BJ (cell line): ENCODE data around the gene MARCHF3. TPM values are rescaled to one million over a fixed set of nuclear protein-coding genes. Genes with fewer than 3 reads are reported as not detected.
A peak's percentile ranks its signal among the peaks of the same experiment; 100 is the strongest.
"Not testable (repeated sequence)": the region's sequence is repeated elsewhere in the genome, so short reads cannot be mapped to it uniquely, and the experiment has no call there.

ENCODE experiments used
- CTCF ChIA-PET: fragments of 350-600 bp; formaldehyde crosslinking; extraction: SDS; loops from one replicate; lab custom pipeline; 2021; ENCODE audit warnings: antibody characterized with exemption, inconsistent platforms; lab: Yijun Ruan, JAX
- POLR2A ChIA-PET: fragments of 300-600 bp; sonication (Branson Sonifier 250); formaldehyde crosslinking; extraction: SDS; loops from one replicate; lab custom pipeline; 2021; ENCODE audit warnings: antibody characterized with exemption; lab: Charles Lee
- DNase-seq: peaks from one replicate; pipeline ENCODE4 v3.0.0-alpha.2; 2011; ENCODE audit warnings: low read depth
- H3K27me3 ChIP-seq: 2 replicates; pipeline ENCODE4 v1.6.0; 2011; ENCODE audit warnings: low read length; ENCODE audit not compliant: control insufficient read depth, insufficient read depth
- H3K36me3 ChIP-seq: 2 replicates; pipeline ENCODE4 v1.5.1; 2011; ENCODE audit warnings: low read length; ENCODE audit not compliant: control insufficient read depth, insufficient read depth
- H3K4me3 ChIP-seq: 2 replicates; pipeline ENCODE4 v1.5.1; 2011; ENCODE audit warnings: low read depth, mild to moderate bottlenecking, control low read depth, low read length
- CTCF ChIP-seq: IDR thresholded peaks from 2 replicates; pipeline ENCODE4 v1.5.1; 2011; ENCODE audit warnings: low read depth, mild to moderate bottlenecking, control low read depth, inconsistent platforms, low read length, moderate library complexity; ENCODE audit not compliant: insufficient read depth
- polyA plus RNA-seq: library from polyadenylated mRNA; depleted of rRNA; stranded (reverse); fragments of >200 nt; gene quantifications from 2 replicates; pipeline ENCODE4 v1.2.3, GENCODE V29; 2011

Gene MARCHF3
- polyA plus RNA-seq, 1 experiment = 8.6 TPM

- ChIA-PET CTCF (interaction anchor here (0.9 kb wide), 1 partner anchor 10 kb away, joined by 4 read pairs; the partner anchor contains the start of gene MARCHF3), POLR2A (no interaction called here)
- no peak for TF ChIP-seq CTCF
- no peaks in the 10 kb centered on the region for H3K27me3 ChIP-seq
- H3K4me3 ChIP-seq = no peak overlapping the region
- no peak for DNase-seq
- H3K36me3 ChIP-seq = no peaks in the 10 kb centered on the region
Observed at GRCh38 chr5:127019928-127020327, 10.4 kb downstream of the MARCHF3 start.

GRCh38 chr5:127016722-127017121 is 13.6 kb downstream of the MARCHF3 start:
- DNase-seq, POLR2A ChIA-PET, H3K4me3 ChIP-seq, H3K36me3 ChIP-seq, H3K27me3 ChIP-seq: not testable (repeated sequence)
- CTCF ChIA-PET = interaction anchor here (1.0 kb wide), 1 partner anchor 12 kb away, joined by 3 read pairs; no protein-coding TSS in a partner anchor

DNA sequence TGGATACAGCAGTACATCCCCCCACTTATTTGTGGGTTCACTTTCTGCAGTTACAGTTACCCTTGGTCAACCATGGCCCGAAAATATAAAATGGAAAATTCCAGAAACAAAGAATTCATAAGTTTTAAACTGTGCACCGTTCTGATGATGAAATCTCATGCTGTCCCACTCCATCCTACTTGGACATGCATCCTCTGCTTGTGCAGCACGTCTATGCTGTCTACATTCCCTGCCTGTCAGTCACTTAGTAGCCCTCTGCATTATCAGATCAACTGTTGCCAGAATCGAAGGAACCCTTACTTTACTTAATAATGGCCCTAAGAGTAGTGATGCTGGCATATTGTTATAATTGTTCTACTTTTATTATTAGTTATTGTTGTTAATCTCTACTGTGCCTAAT is 14.6 kb downstream of the MARCHF3 start:
- DNase-seq = no peak
- ChIA-PET POLR2A (no interaction called here), CTCF (interaction anchor here (0.8 to 1.5 kb wide), 2 partner anchors 10 to 11 kb away, joined by 3 read pairs; no protein-coding TSS in a partner anchor)

DNA sequence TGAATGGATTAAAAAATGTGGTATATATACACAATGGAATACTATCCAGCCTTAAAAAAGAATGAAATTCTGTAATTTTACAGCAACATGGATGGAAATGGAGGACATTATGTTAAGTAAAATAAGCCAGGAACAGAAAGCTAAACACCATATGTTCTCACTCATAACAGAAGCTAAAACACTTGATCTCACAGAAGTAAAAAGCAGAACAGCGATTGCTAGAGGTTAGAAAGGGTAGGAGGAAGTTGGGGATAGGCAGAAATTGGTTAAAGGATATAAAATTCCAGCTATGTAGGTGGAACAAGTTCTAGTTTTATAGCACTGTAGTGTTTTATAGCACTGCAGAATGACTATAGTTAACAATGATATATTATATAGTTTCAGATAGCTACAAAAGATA is 15.8 kb downstream of the MARCHF3 start:
- ChIA-PET CTCF (interaction anchor here (1.5 kb wide), 1 partner anchor 11 kb away, joined by 3 read pairs; no protein-coding TSS in a partner anchor), POLR2A (no interaction called here)
- Histone ChIP-seq H3K27me3 (no peaks in the 10 kb centered on the region), H3K36me3 (no peaks in the 10 kb centered on the region), H3K4me3 (no peak overlapping the region)
- TF ChIP-seq CTCF = no peak
- no peak for DNase-seq

More for the DNA sequence above, 14.6 kb downstream of the MARCHF3 start:
- Histone ChIP-seq H3K36me3 (no peaks in the 10 kb centered on the region), H3K27me3 (no peaks in the 10 kb centered on the region), H3K4me3 (no peak overlapping the region)
- TF ChIP-seq CTCF = no peak

DNA sequence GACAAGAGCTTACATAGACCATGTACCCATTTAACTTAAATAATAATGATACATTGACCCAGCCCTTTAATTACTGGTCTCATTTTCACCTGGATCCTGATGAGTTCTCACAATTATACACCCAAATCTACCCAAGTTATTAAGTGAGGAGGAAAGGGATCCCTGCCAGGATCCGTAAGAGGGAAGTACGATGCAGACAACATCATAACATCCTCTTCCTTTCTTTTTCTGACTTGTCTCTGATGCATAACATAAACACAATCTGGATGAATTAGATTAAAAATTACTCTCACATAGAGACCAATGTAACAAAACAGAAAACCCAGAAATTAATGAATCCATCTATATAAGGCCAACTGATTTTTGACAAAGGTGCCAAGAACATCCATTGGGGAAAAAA is 17.0 kb downstream of the MARCHF3 start:
- no peak overlapping the region for H3K4me3 ChIP-seq
- DNase-seq = no peak
- ChIA-PET POLR2A (interaction anchor here (0.6 kb wide), 1 partner anchor 1142 kb away, joined by 3 read pairs; no protein-coding TSS in a partner anchor), CTCF (interaction anchor here (1.3 to 1.4 kb wide), 2 partner anchors 12 to 15 kb away, joined by 4 to 6 read pairs; no protein-coding TSS in a partner anchor)
- no peaks in the 10 kb centered on the region for H3K36me3 ChIP-seq
- no peak for TF ChIP-seq CTCF
- no peaks in the 10 kb centered on the region for H3K27me3 ChIP-seq

DNA sequence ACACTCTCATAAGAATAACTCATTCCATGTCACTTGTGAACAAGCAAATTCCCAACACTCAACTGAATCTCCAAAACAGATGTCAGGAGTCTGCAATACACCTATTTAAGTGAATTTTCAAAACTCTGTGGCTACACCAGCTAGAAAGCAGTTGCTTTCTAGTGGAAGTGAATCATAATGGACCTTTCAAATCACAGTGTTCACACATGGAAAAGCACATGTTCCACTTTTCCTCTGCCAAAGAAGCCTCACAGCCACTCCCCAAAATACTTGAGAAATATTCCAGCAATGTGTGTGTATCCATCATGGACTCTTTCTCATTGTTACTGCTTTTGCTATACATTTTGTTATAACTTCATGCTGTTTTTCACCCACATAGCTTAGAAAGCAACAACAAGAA is 17.4 kb downstream of the MARCHF3 start:
- no peak overlapping the region for H3K4me3 ChIP-seq
- peak; percentile 49 for DNase-seq

More for the DNA sequence above, 17.4 kb downstream of the MARCHF3 start:
- Histone ChIP-seq H3K36me3 (no peaks in the 10 kb centered on the region), H3K27me3 (no peaks in the 10 kb centered on the region)
- CTCF ChIA-PET = interaction anchor here (1.3 to 1.4 kb wide), 2 partner anchors 13 to 16 kb away, joined by 4 to 6 read pairs; no protein-coding TSS in a partner anchor
- POLR2A ChIA-PET = no interaction called here
- no peak for TF ChIP-seq CTCF
